Adrenal gland (tissue), 12 donors: ENCODE results near the gene TBC1D25. TPM values are rescaled to one million over a fixed set of nuclear protein-coding genes. Genes with fewer than 3 reads are reported as not detected.
A peak's percentile ranks its signal among the peaks of the same experiment; 100 is the strongest.

Experiments used
- DNase-seq, 7 donors: peaks; one replicate each; pipeline ENCODE4 v3.0.0-alpha.2; 2019 to 2020
- H3K27ac ChIP-seq, 5 donors: fragments of 200-600 bp; sonication (generic) in 4 of 5; 1 replicate in 3 of 5; 2 replicates in 2 of 5; pipeline versions ENCODE4 v1.5.1 to v1.8.0; 2016 to 2020; ENCODE audit warnings: mild to moderate bottlenecking in 1 of 5
- H3K27me3 ChIP-seq: fragments of 200-600 bp; 2 replicates; pipeline ENCODE4 v1.8.0; 2021
- H3K36me3 ChIP-seq, 2 donors: fragments of 200-600 bp; replicated peaks in 1 of 2; 1 replicate in 1 of 2; 2 replicates in 1 of 2; pipeline versions ENCODE4 v1.5.1 to v1.8.0; 2018 to 2022
- H3K4me1 ChIP-seq, 2 donors: fragments of 200-600 bp; replicated peaks in 1 of 2; 1 replicate in 1 of 2; 2 replicates in 1 of 2; pipeline versions ENCODE4 v1.5.1 to v1.8.0; 2018 to 2021
- H3K4me3 ChIP-seq, 4 donors: fragments of 200-600 bp; sonication (generic) in 3 of 4; one replicate each; pipeline ENCODE4 v1.5.1; 2016 to 2018
- H3K9me3 ChIP-seq, 3 donors: fragments of 200-600 bp; sonication (generic) in 1 of 3; replicated peaks in 1 of 3; 1 replicate in 2 of 3; 2 replicates in 1 of 3; pipeline versions ENCODE4 v1.5.1 to v1.8.0; 2016 to 2021
- POLR2A ChIP-seq, 2 donors: fragments of 450-650 bp; IDR thresholded peaks; one replicate each; pipeline ENCODE4 v1.6.1; 2017; ENCODE audit warnings: antibody characterized with exemption in 2 of 2, mild to moderate bottlenecking in 2 of 2, moderate library complexity in 1 of 2
- WGBS, 4 donors: extraction: QIAGEN DNeasy Blood & Tissue Kit in 2 of 4; methylation state at CpG; one replicate each; pipeline versions ENCODE4 v1.1.5 to v1.1.7; 2013 to 2017; 5-methylcytosine and 5-hydroxymethylcytosine counted together
- intact Hi-C, 2 donors: fragments of 100-400 bp; cut with DNase I; formaldehyde crosslinking; loops; one replicate each; pipeline versions ENCODE4 v1.14.1 to v1.15.0; 2022 to 2023
- polyA plus RNA-seq, 3 donors: library from polyadenylated mRNA; stranded (reverse); fragments of 200-250 nt in 2 of 3; fragments of 350-450 nt in 1 of 3; fragmentation: Illumina TruSeq in 1 of 3; extraction: RNeasy Lipid Tissue Mini Kit (QIAGEN cat#74804) in 1 of 3; gene quantifications; one replicate each; pipeline ENCODE4 v1.2.3, GENCODE V29; 2013 to 2014
- total RNA-seq, 9 donors: library from RNA; depleted of rRNA in 4 of 9; stranded (reverse); fragments of >200 nt in 4 of 9; fragments of 120-200 nt in 1 of 9; fragmentation: NEBNext Ultra II Directional in 1 of 9; extraction: Animal tissue kit (Norgen Biotek cat#: 25700) in 1 of 9; gene quantifications; one replicate each; pipeline versions ENCODE4 v1.1.0 to v1.2.4, GENCODE V29; 2013 to 2023
- TF ChIP-seq, protein P1 (sequence below), 6 experiments: fragments of 450-650 bp in 4 of 6; fragments of 200-600 bp in 2 of 6; sonication (generic) in 1 of 6; IDR thresholded peaks; 1 replicate in 5 of 6; 2 replicates in 1 of 6; pipeline versions ENCODE4 v1.5.1 to v1.8.0; 2016 to 2021; ENCODE audit warnings: antibody characterized with exemption in 6 of 6, mild to moderate bottlenecking in 2 of 6, moderate library complexity in 1 of 6
- donor health status: healthy with polysubstance abuse.
- donor health status: Bipolar disorder and iron deficiency.
- donor health status: DM: yes; HTN: yes; CAD: no.
- donor health status: DM: no; HTN: no; CAD: no.
- donor health status: DM: no; HTN: no; CAD: no.
- donor health status: DM: yes; HTN: yes; CAD: no.

The TBC1D25 gene
- total and polyA plus RNA-seq, 12 donors, result 8.9 to 31.0 (median 13.5) TPM

DNA sequence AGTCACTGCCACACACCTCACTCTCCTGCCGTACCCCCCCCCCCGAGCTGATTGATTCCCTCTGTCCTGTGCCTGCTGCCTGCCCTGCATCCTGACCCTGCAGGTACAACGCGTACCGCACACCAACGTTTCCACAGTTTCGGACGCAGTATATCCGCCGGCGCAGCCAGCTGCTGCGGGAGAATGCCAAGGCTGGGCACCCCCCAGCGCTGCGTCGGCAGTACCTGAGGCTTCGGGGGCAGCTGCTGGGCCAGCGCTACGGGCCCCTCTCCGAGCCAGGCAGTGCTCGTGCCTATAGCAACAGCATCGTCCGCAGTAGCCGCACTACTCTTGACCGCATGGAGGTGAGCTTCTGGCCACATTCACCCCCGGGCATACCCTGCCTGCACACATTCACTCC is 59.1 kb downstream of the TBC1D25 start:
- Histone ChIP-seq H3K27ac (peak overlapping the region in 2 of 5 donors; percentile 79 to 100), H3K36me3 (peaks cover 0 to 34% of the 10 kb centered on the region in 2 donors), H3K4me3 (peak overlapping the region in 1 of 4 donors; percentile 74), H3K27me3 (no peaks in the 10 kb centered on the region), H3K9me3 (no peaks in the 10 kb centered on the region), H3K4me1 (peaks cover 0 to 4% of the 10 kb centered on the region in 2 donors)
- TF ChIP-seq, protein P1, sequence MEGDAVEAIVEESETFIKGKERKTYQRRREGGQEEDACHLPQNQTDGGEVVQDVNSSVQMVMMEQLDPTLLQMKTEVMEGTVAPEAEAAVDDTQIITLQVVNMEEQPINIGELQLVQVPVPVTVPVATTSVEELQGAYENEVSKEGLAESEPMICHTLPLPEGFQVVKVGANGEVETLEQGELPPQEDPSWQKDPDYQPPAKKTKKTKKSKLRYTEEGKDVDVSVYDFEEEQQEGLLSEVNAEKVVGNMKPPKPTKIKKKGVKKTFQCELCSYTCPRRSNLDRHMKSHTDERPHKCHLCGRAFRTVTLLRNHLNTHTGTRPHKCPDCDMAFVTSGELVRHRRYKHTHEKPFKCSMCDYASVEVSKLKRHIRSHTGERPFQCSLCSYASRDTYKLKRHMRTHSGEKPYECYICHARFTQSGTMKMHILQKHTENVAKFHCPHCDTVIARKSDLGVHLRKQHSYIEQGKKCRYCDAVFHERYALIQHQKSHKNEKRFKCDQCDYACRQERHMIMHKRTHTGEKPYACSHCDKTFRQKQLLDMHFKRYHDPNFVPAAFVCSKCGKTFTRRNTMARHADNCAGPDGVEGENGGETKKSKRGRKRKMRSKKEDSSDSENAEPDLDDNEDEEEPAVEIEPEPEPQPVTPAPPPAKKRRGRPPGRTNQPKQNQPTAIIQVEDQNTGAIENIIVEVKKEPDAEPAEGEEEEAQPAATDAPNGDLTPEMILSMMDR (IDR thresholded peaks at IDR 0.05), result no peak
- TF ChIP-seq POLR2A (IDR thresholded peaks at IDR 0.05), result no peak
- DNase-seq, result no peak
- WGBS, 4 donors, result 75 to 84% (median 81%) methylated on average over 21 to 25 of the region's 25 CpGs
- intact Hi-C loops, result no loop called here

DNA sequence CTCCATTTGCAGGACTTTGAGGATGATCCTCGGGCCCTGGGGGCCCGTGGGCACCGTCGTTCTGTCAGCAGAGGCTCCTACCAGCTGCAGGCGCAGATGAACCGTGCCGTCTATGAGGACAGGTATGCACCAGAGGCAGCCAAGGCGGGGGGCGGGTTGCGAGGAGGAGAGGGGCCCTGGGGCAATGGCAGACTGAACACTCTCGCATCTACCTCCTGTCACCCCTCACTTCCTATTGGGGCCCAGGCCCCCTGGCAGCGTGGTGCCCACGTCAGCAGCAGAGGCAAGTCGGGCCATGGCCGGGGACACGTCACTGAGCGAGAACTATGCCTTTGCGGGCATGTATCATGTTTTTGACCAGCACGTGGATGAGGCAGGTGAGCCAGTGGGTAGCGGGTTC is 59.8 kb downstream of the TBC1D25 start:
- intact Hi-C loops, result no loop called here
- H3K4me1 ChIP-seq, result peaks cover 0 to 4% of the 10 kb centered on the region in 2 donors
- no peak overlapping the region for H3K4me3 ChIP-seq
- WGBS, 4 donors, result 81 to 92% (median 87%) methylated on average over 7 to 20 of the region's 20 CpGs
- peaks cover 0 to 41% of the 10 kb centered on the region in 2 donors for H3K36me3 ChIP-seq
- no peak overlapping the region for H3K27ac ChIP-seq
- DNase-seq, result no peak
- TF ChIP-seq, protein P1 (IDR thresholded peaks at IDR 0.05), result no peak
- no peak for TF ChIP-seq POLR2A (IDR thresholded peaks at IDR 0.05)
- H3K27me3 ChIP-seq, result no peaks in the 10 kb centered on the region
- H3K9me3 ChIP-seq, result no peaks in the 10 kb centered on the region

DNA sequence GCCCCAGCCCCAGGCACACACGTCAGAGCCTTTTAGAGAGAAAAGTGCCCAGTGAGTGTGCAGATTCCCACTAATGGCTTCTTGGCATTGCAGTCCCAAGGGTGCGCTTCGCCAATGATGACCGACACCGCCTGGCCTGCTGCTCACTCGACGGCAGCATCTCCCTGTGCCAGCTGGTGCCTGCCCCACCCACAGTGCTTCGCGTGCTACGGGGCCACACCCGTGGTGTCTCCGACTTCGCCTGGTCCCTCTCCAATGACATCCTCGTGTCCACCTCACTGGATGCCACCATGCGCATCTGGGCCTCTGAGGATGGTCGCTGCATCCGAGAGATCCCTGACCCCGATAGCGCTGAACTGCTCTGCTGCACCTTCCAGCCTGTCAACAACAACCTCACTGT is 60.7 kb downstream of the TBC1D25 start:
- intact Hi-C loops, result no loop called here
- Histone ChIP-seq H3K27ac (no peak overlapping the region), H3K9me3 (no peaks in the 10 kb centered on the region), H3K4me1 (peaks cover 0 to 4% of the 10 kb centered on the region in 2 donors), H3K4me3 (no peak overlapping the region), H3K36me3 (peaks cover 0 to 46% of the 10 kb centered on the region in 2 donors), H3K27me3 (no peaks in the 10 kb centered on the region)
- 89 to 100% (median 91%) methylated on average over 3 to 19 of the region's 19 CpGs for WGBS, 4 donors
- no peak for TF ChIP-seq POLR2A (IDR thresholded peaks at IDR 0.05)
- TF ChIP-seq, protein P1 (IDR thresholded peaks at IDR 0.05), result no peak
- DNase-seq, result no peak

DNA sequence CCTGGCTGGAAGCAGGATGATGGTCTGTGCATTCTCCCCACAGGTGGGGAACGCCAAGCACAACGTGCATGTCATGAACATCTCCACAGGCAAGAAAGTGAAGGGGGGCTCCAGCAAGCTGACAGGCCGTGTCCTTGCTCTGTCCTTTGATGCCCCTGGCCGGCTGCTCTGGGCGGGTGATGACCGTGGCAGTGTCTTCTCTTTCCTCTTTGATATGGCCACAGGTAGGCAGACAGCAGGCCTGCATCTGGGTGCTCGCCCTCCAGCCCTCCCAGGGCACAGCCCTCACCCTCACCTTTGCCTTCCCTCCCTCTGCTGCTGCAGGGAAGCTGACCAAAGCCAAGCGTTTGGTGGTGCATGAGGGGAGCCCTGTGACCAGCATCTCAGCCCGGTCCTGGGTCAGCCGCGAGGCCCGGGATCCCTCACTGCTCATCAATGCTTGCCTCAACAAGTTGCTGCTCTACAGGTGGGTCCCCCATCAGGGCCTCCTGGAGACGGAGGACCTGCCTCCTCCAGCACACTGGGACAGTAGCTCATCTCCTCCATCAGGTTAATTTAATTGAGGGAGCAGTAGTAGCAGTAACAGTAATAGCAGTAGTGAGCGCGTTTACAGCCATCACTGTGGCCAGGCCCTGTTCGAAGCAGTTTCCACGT is 62.4 kb downstream of the TBC1D25 start:
- H3K4me1 ChIP-seq, result peaks cover 0 to 4% of the 10 kb centered on the region in 2 donors
- peaks cover 0 to 46% of the 10 kb centered on the region in 2 donors for H3K36me3 ChIP-seq
- no peak for DNase-seq
- no peaks in the 10 kb centered on the region for H3K27me3 ChIP-seq
- H3K27ac ChIP-seq, result no peak overlapping the region
- 65 to 81% (median 73%) methylated on average over 5 to 17 of the region's 17 CpGs for WGBS, 4 donors
- no peaks in the 10 kb centered on the region for H3K9me3 ChIP-seq
- intact Hi-C loops, result no loop called here
- TF ChIP-seq POLR2A (IDR thresholded peaks at IDR 0.05), result no peak
- H3K4me3 ChIP-seq, result no peak overlapping the region

DNA sequence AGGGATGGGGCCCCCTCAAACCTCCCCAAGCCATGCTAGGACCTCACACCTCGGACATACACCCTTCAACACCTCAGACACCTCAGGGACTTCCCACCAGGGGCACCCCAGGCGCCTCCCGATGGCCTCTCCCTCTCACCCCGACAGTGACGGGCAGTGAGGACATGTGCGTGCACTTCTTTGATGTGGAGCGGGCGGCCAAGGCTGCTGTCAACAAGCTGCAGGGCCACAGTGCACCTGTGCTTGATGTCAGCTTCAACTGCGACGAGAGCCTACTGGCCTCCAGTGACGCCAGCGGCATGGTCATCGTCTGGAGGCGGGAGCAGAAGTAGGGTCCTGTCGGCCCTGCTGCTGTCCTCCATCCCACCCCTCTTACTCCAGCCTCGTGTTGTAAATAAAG is 65.2 kb downstream of the TBC1D25 start:
- Histone ChIP-seq H3K4me3 (no peak overlapping the region), H3K4me1 (no peaks in the 10 kb centered on the region), H3K36me3 (peaks cover 0 to 36% of the 10 kb centered on the region in 2 donors), H3K27ac (no peak overlapping the region), H3K9me3 (no peaks in the 10 kb centered on the region), H3K27me3 (no peaks in the 10 kb centered on the region)
- no peak for DNase-seq
- 86 to 93% (median 91%) methylated on average over 9 to 16 of the region's 16 CpGs; no CpG with 5 or more reads in 1 of the 4 donors for WGBS, 4 donors
- intact Hi-C loops, result no loop called here
- no peak for TF ChIP-seq POLR2A (IDR thresholded peaks at IDR 0.05)
- TF ChIP-seq, protein P1 (IDR thresholded peaks at IDR 0.05), result no peak
